ENCODE data around the gene CDH4.

The CDH4 gene

GRCh38 chr20:61924858-61925554, 672.9 kb downstream of the CDH4 start:
- ChIA-PET CTCF (no interaction called here), POLR2A (no interaction called here)
- no peak for TF ChIP-seq CTCF (IDR thresholded peaks at IDR 0.05; ENCODE audit: control extremely low read depth, extremely low read depth, low read depth, missing control alignments)
- DNase-seq (ENCODE audit: extremely low spot score), result no peak

GRCh38 chr20:61925555-61926252, 673.6 kb downstream of the CDH4 start:
- no peak for TF ChIP-seq CTCF (IDR thresholded peaks at IDR 0.05; ENCODE audit: control extremely low read depth, extremely low read depth, low read depth, missing control alignments)
- ChIA-PET CTCF (no interaction called here), POLR2A (no interaction called here)
- DNase-seq (ENCODE audit: extremely low spot score), result no peak

- ChIA-PET POLR2A (no interaction called here), CTCF (interaction anchor here (1.2 kb wide), 1 partner anchor 30 kb away, joined by 5 read pairs; no protein-coding TSS in a partner anchor)
- TF ChIP-seq CTCF (IDR thresholded peaks at IDR 0.05; ENCODE audit: control extremely low read depth, extremely low read depth, low read depth, missing control alignments), result no peak
- DNase-seq (ENCODE audit: extremely low spot score), result no peak
Measured at GRCh38 chr20:61926253-61926613, 674.2 kb downstream of the CDH4 start.

GRCh38 chr20:61926796-61927192, 674.7 kb downstream of the CDH4 start:
- CTCF ChIA-PET, result interaction anchor here (0.8 to 1.2 kb wide), 2 partner anchors 15 to 31 kb away, joined by 3 to 5 read pairs; no protein-coding TSS in a partner anchor
- POLR2A ChIA-PET, result no interaction called here
- no peak for DNase-seq (ENCODE audit: extremely low spot score)
- TF ChIP-seq CTCF (IDR thresholded peaks at IDR 0.05; ENCODE audit: control extremely low read depth, extremely low read depth, low read depth, missing control alignments), result no peak

- no peak for TF ChIP-seq CTCF (IDR thresholded peaks at IDR 0.05; ENCODE audit: control extremely low read depth, extremely low read depth, low read depth, missing control alignments)
- ChIA-PET POLR2A (no interaction called here), CTCF (interaction anchor here (0.8 to 1.2 kb wide), 2 partner anchors 16 to 31 kb away, joined by 3 to 5 read pairs; no protein-coding TSS in a partner anchor)
- DNase-seq (ENCODE audit: extremely low spot score), result no peak
Measured at GRCh38 chr20:61927193-61927825, 675.2 kb downstream of the CDH4 start.

- ChIA-PET CTCF (no interaction called here), POLR2A (no interaction called here)
- TF ChIP-seq CTCF (IDR thresholded peaks at IDR 0.05; ENCODE audit: control extremely low read depth, extremely low read depth, low read depth, missing control alignments), result no peak
- no peak for DNase-seq (ENCODE audit: extremely low spot score)
Measured at GRCh38 chr20:61927826-61928541, 675.9 kb downstream of the CDH4 start.
